Caco-2 (cell line): ENCODE measurements around the gene LRRK1. TPM values are rescaled to one million over a fixed set of nuclear protein-coding genes. Genes with fewer than 3 reads are reported as not detected.

Experiments used
- BruUV-seq: library from RNA; stranded (reverse); fragments of 400-500 nt; replicated peaks from 2 replicates; lab custom pipeline; 2021; lab: Mats Ljungman, UMichigan
- CTCF ChIA-PET: fragments of 300-600 bp; sonication (Branson Sonifier 250); formaldehyde crosslinking; loops from one replicate; lab custom pipeline; 2022; ENCODE audit warnings: antibody characterized with exemption; lab: Charles Lee
- POLR2A ChIA-PET: fragments of 300-600 bp; sonication (Branson Sonifier 250); formaldehyde crosslinking; loops from one replicate; lab custom pipeline; 2022; ENCODE audit warnings: antibody characterized with exemption; lab: Charles Lee
- DNase-seq, 2 experiments: peaks; one replicate each; pipeline versions ENCODE4 v3.0.0 to v3.0.0-alpha.2; 2020 to 2022
- H3K27me3 ChIP-seq: replicated peaks from 2 replicates; pipeline ENCODE4 v1.6.0; 2011; ENCODE audit warnings: low read length; ENCODE audit not compliant: control insufficient read depth, insufficient read depth
- H3K36me3 ChIP-seq: 2 replicates; pipeline ENCODE4 v1.5.1; 2011; ENCODE audit warnings: low read length; ENCODE audit not compliant: control insufficient read depth, insufficient read depth
- H3K4me1 ChIP-seq: fragments of 250-450 bp; sonication (Bioruptor Pico); 2 replicates; pipeline ENCODE4 v1.5.1; 2020; ENCODE audit warnings: mild to moderate bottlenecking
- H3K4me3 ChIP-seq: 2 replicates; pipeline ENCODE4 v1.5.1; 2011; ENCODE audit warnings: low read depth, mild to moderate bottlenecking, control low read depth, low read length
- H3K9me3 ChIP-seq: fragments of 250-450 bp; sonication (Bioruptor Pico); 2 replicates; pipeline ENCODE4 v1.5.1; 2020; ENCODE audit warnings: mild to moderate bottlenecking, moderate library complexity
- H3K27ac Mint-ChIP-seq: one replicate; pipeline ENCODE4 v1.8.0; 2022; ENCODE audit warnings: mixed read lengths; ENCODE audit not compliant: unreplicated experiment
- H3K27me3 Mint-ChIP-seq: one replicate; pipeline ENCODE4 v1.8.0; 2022; ENCODE audit warnings: mixed read lengths; ENCODE audit not compliant: insufficient read depth, unreplicated experiment
- H3K36me3 Mint-ChIP-seq: one replicate; pipeline ENCODE4 v1.8.0; 2022; ENCODE audit warnings: mild to moderate bottlenecking, mixed read lengths; ENCODE audit not compliant: insufficient read depth, unreplicated experiment
- H3K4me1 Mint-ChIP-seq: one replicate; pipeline ENCODE4 v1.8.0; 2022; ENCODE audit warnings: low read depth, mixed read lengths; ENCODE audit not compliant: unreplicated experiment
- H3K4me3 Mint-ChIP-seq: one replicate; pipeline ENCODE4 v1.8.0; 2022; ENCODE audit warnings: mild to moderate bottlenecking, moderate library complexity, mixed read lengths; ENCODE audit not compliant: unreplicated experiment
- H3K9me3 Mint-ChIP-seq: one replicate; pipeline ENCODE4 v1.8.0; 2022; ENCODE audit warnings: mixed read lengths; ENCODE audit not compliant: unreplicated experiment
- intact Hi-C: fragments of 100-400 bp; cut with micrococcal nuclease; formaldehyde crosslinking; loops from one replicate; pipeline ENCODE4 v1.10.0; 2022; ENCODE audit not compliant: unreplicated experiment
- total RNA-seq: library from RNA; stranded (reverse); gene quantifications from 2 replicates; pipeline ENCODE4 v1.2.3, GENCODE V29; 2022
- TF ChIP-seq, protein P1 (sequence below), 2 experiments: fragments of 200-600 bp in 1 of 2; IDR thresholded peaks; 1 replicate in 1 of 2; 2 replicates in 1 of 2; pipeline versions ENCODE4 v1.5.1 to v1.8.0; 2011 to 2022; ENCODE audit warnings: antibody characterized with exemption in 1 of 2, control low read depth in 1 of 2, inconsistent platforms in 1 of 2, low read depth in 1 of 2, low read length in 1 of 2, mild to moderate bottlenecking in 1 of 2, moderate library complexity in 1 of 2; ENCODE audit not compliant: insufficient read depth in 1 of 2, severe bottlenecking in 1 of 2, unreplicated experiment in 1 of 2

LRRK1 gene
- total RNA-seq, 1 experiment from 2014 or later, result 12.0 TPM

DNA sequence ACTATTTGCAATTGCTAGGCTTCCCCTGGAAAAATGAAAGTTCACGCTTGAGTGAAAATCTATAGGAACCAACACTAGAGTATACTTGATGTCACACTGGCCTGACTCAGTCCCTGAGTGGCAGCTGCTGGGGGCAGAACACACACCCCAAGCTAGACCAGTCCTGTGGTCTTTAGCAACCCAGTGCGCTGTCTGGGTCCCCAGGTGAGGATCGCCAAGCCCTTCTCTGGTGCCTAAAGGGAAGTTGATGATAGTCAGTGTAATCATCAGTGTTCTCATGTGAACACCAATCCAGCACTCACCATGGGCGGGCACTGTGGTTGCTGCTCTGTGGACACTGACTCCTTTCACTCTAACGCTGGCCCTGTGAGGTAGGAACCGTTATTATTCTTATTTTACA is 28.3 kb upstream of the LRRK1 start:
- BruUV-seq, result no TSS peak
- no peaks in the 10 kb centered on the region for H3K9me3 Mint-ChIP-seq
- no peak overlapping the region for H3K4me3 ChIP-seq
- ChIA-PET POLR2A (no interaction called here), CTCF (no interaction called here)
- intact Hi-C loops, result no loop called here
- no peak for DNase-seq
- no peaks in the 10 kb centered on the region for H3K27me3 Mint-ChIP-seq
- H3K27me3 ChIP-seq, result no peaks in the 10 kb centered on the region
- peaks cover 4% of the 10 kb centered on the region; the same call in 1 of the 2 replicates for H3K4me1 ChIP-seq
- H3K36me3 ChIP-seq, result no peaks in the 10 kb centered on the region
- no peaks in the 10 kb centered on the region for H3K9me3 ChIP-seq
- no peak overlapping the region for H3K27ac Mint-ChIP-seq
- H3K4me1 Mint-ChIP-seq, result no peaks in the 10 kb centered on the region
- no peaks in the 10 kb centered on the region for H3K36me3 Mint-ChIP-seq
- H3K4me3 Mint-ChIP-seq, result no peak overlapping the region
- TF ChIP-seq, protein P1, sequence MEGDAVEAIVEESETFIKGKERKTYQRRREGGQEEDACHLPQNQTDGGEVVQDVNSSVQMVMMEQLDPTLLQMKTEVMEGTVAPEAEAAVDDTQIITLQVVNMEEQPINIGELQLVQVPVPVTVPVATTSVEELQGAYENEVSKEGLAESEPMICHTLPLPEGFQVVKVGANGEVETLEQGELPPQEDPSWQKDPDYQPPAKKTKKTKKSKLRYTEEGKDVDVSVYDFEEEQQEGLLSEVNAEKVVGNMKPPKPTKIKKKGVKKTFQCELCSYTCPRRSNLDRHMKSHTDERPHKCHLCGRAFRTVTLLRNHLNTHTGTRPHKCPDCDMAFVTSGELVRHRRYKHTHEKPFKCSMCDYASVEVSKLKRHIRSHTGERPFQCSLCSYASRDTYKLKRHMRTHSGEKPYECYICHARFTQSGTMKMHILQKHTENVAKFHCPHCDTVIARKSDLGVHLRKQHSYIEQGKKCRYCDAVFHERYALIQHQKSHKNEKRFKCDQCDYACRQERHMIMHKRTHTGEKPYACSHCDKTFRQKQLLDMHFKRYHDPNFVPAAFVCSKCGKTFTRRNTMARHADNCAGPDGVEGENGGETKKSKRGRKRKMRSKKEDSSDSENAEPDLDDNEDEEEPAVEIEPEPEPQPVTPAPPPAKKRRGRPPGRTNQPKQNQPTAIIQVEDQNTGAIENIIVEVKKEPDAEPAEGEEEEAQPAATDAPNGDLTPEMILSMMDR (IDR thresholded peaks at IDR 0.05; ENCODE audit: insufficient read depth in 1 of 2, low read depth in 1 of 2, low read length in 1 of 2, severe bottlenecking in 1 of 2, unreplicated experiment in 1 of 2), result no peak

DNA sequence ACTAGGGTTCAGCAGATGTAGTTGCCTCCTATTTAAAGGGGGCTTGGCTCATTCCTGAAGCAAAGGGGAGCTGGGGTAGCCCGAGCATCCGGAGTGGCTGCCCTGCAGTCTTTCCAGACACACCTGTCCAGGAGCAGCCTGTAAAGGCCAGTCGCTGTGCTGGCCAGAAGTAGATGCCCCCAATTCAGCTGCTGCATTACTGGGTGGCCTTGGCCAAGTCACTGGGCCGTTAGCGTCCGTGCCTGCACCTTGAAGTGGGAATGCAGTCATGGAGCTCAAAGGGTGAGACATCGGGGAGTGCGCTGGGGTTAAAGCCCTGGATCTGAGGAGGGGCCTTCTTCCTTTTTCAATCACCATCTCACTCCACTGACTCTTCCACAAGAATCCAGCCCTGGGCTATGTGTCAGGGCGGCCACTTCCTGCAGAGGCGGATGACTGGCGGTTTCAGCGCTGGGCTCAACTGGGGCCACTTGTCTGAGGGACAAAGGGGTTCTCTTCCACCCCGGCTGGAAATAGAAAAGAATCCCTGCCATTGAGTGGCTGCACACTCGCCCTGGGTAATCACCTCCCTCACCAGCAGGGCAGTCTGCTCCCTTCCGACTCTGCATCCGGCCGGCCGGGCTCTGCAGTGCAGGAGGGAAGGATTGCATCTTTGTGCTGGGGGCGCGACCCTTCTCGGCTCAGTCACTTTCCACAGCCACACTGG is 27.7 kb upstream of the LRRK1 start:
- POLR2A ChIA-PET, result no interaction called here
- TF ChIP-seq, protein P1 (IDR thresholded peaks at IDR 0.05; ENCODE audit: insufficient read depth in 1 of 2, low read depth in 1 of 2, low read length in 1 of 2, severe bottlenecking in 1 of 2, unreplicated experiment in 1 of 2), result no peak
- Mint-ChIP-seq H3K4me3 (no peak overlapping the region), H3K36me3 (no peaks in the 10 kb centered on the region), H3K27ac (no peak overlapping the region), H3K27me3 (no peaks in the 10 kb centered on the region), H3K4me1 (peaks cover 5% of the 10 kb centered on the region), H3K9me3 (no peaks in the 10 kb centered on the region)
- Histone ChIP-seq H3K36me3 (no peaks in the 10 kb centered on the region), H3K4me1 (peaks cover 8% of the 10 kb centered on the region; the same call in 1 of the 2 replicates), H3K27me3 (no peaks in the 10 kb centered on the region), H3K9me3 (no peaks in the 10 kb centered on the region), H3K4me3 (no peak overlapping the region)
- CTCF ChIA-PET, result no interaction called here
- intact Hi-C loops, result no loop called here
- BruUV-seq, result no TSS peak
- no peak for DNase-seq

DNA sequence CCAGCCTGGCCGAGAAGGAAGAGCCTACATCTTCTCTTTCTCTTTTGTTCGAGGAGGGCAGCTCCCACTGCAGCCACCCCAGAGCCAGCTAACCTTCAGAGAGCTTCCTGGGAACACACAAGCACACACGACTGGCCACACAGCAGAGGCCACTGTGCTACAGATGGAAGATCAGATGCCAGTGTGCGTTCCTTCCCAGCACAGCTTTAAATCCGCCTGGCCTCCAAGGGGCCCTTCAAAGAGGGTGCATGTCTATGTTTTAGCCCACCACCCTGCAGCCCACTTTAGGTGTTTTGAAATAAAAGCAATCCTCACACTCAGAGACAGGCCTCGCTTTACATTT is 27.2 kb upstream of the LRRK1 start:
- TF ChIP-seq, protein P1 (IDR thresholded peaks at IDR 0.05; ENCODE audit: insufficient read depth in 1 of 2, low read depth in 1 of 2, low read length in 1 of 2, severe bottlenecking in 1 of 2, unreplicated experiment in 1 of 2), result no peak
- Mint-ChIP-seq H3K4me3 (no peak overlapping the region), H3K36me3 (no peaks in the 10 kb centered on the region), H3K9me3 (no peaks in the 10 kb centered on the region), H3K27ac (no peak overlapping the region), H3K27me3 (no peaks in the 10 kb centered on the region), H3K4me1 (peaks cover 5% of the 10 kb centered on the region)
- no TSS peak for BruUV-seq
- CTCF ChIA-PET, result no interaction called here
- Histone ChIP-seq H3K4me1 (peaks cover 8% of the 10 kb centered on the region; the same call in 1 of the 2 replicates), H3K27me3 (no peaks in the 10 kb centered on the region), H3K9me3 (no peaks in the 10 kb centered on the region), H3K4me3 (no peak overlapping the region), H3K36me3 (no peaks in the 10 kb centered on the region)
- no peak for DNase-seq
- intact Hi-C loops, result no loop called here
- POLR2A ChIA-PET, result no interaction called here
